Measurements from ENCODE around the gene RFC3. TPM values are rescaled to one million over a fixed set of nuclear protein-coding genes. Genes with fewer than 3 reads are reported as not detected.

RFC3 gene
- total RNA-seq, 2 donors from 2014 or later, result 2.6 to 6.3 TPM

- H3K9me3 ChIP-seq, result no peaks in the 10 kb centered on the region
- H3K4me3 ChIP-seq, result no peak overlapping the region
- no peak for ATAC-seq (ENCODE audit: insufficient number of reproducible peaks, low FRiP score, low read depth)
- no peak for DNase-seq (ENCODE audit: low spot score)
- H3K27ac ChIP-seq, result no peak overlapping the region
- no peak for TF ChIP-seq CTCF (IDR thresholded peaks at IDR 0.05)
- no peaks in the 10 kb centered on the region for H3K4me1 ChIP-seq (ENCODE audit: control insufficient read depth in 1 of 2, low read depth in 2 of 2)
- H3K36me3 ChIP-seq, result no peaks in the 10 kb centered on the region
- no peaks in the 10 kb centered on the region for H3K27me3 ChIP-seq (replicated peaks; ENCODE audit: insufficient read depth)
These were observed 31.3 kb downstream of the RFC3 start for GRCh38 chr13:33849211-33849610.

- no peaks in the 10 kb centered on the region for H3K36me3 ChIP-seq
- no peaks in the 10 kb centered on the region for H3K4me1 ChIP-seq (ENCODE audit: control insufficient read depth in 1 of 2, low read depth in 2 of 2)
- H3K4me3 ChIP-seq, result no peak overlapping the region
- ATAC-seq (ENCODE audit: insufficient number of reproducible peaks, low FRiP score, low read depth), result no peak
- no peak overlapping the region for H3K27ac ChIP-seq
- no peaks in the 10 kb centered on the region for H3K9me3 ChIP-seq
- no peak for DNase-seq (ENCODE audit: low spot score)
- no peaks in the 10 kb centered on the region for H3K27me3 ChIP-seq (replicated peaks; ENCODE audit: insufficient read depth)
- TF ChIP-seq CTCF (IDR thresholded peaks at IDR 0.05), result no peak
These were observed 37.5 kb downstream of the RFC3 start for GRCh38 chr13:33855371-33855895.

- Histone ChIP-seq H3K9me3 (no peaks in the 10 kb centered on the region), H3K27me3 (replicated peaks; ENCODE audit: insufficient read depth) (no peaks in the 10 kb centered on the region), H3K4me3 (no peak overlapping the region), H3K36me3 (no peaks in the 10 kb centered on the region), H3K27ac (no peak overlapping the region), H3K4me1 (ENCODE audit: control insufficient read depth in 1 of 2, low read depth in 2 of 2) (no peaks in the 10 kb centered on the region)
- DNase-seq (ENCODE audit: low spot score), result no peak
- no peak for TF ChIP-seq CTCF (IDR thresholded peaks at IDR 0.05)
- ATAC-seq (ENCODE audit: insufficient number of reproducible peaks, low FRiP score, low read depth), result no peak
These were observed 41.8 kb downstream of the RFC3 start for GRCh38 chr13:33859691-33860303.

- no peak for DNase-seq (ENCODE audit: low spot score)
- Histone ChIP-seq H3K4me3 (no peak overlapping the region), H3K4me1 (ENCODE audit: control insufficient read depth in 1 of 2, low read depth in 2 of 2) (no peaks in the 10 kb centered on the region), H3K27ac (no peak overlapping the region), H3K27me3 (replicated peaks; ENCODE audit: insufficient read depth) (no peaks in the 10 kb centered on the region), H3K36me3 (no peaks in the 10 kb centered on the region), H3K9me3 (no peaks in the 10 kb centered on the region)
- ATAC-seq (ENCODE audit: insufficient number of reproducible peaks, low FRiP score, low read depth), result no peak
- TF ChIP-seq CTCF (IDR thresholded peaks at IDR 0.05), result no peak
These were observed 42.6 kb downstream of the RFC3 start for GRCh38 chr13:33860526-33860925.

- ATAC-seq (ENCODE audit: insufficient number of reproducible peaks, low FRiP score, low read depth) (no peak), DNase-seq (ENCODE audit: low spot score) (no peak)
- Histone ChIP-seq H3K9me3 (no peaks in the 10 kb centered on the region), H3K27me3 (replicated peaks; ENCODE audit: insufficient read depth) (no peaks in the 10 kb centered on the region), H3K27ac (no peak overlapping the region), H3K4me1 (ENCODE audit: control insufficient read depth in 1 of 2, low read depth in 2 of 2) (no peaks in the 10 kb centered on the region), H3K36me3 (no peaks in the 10 kb centered on the region), H3K4me3 (no peak overlapping the region)
- no peak for TF ChIP-seq CTCF (IDR thresholded peaks at IDR 0.05)
These were observed 44.1 kb downstream of the RFC3 start for GRCh38 chr13:33862016-33862415.

Measured in thoracic aorta (tissue), 2 donors.